DND-41 (cell line): ENCODE data around the gene SYT4.

Source experiments
- EZH2 ChIP-seq: IDR thresholded peaks from 3 replicates; pipeline ENCODE4 v1.6.1; 2012; ENCODE audit warnings: borderline replicate concordance, low read depth, mild to moderate bottlenecking, moderate library complexity, low read length, inconsistent platforms; ENCODE audit not compliant: severe bottlenecking
- TF ChIP-seq, protein P1 (sequence below): IDR thresholded peaks from 2 replicates; pipeline ENCODE4 v1.5.1; 2012; ENCODE audit warnings: borderline replicate concordance, low read length, moderate library complexity, mild to moderate bottlenecking; ENCODE audit not compliant: poor library complexity, severe bottlenecking; ENCODE audit errors: extremely low read depth

GRCh38 chr18:43314941-43315340, 37.7 kb upstream of the SYT4 start:
- TF ChIP-seq, protein P1, sequence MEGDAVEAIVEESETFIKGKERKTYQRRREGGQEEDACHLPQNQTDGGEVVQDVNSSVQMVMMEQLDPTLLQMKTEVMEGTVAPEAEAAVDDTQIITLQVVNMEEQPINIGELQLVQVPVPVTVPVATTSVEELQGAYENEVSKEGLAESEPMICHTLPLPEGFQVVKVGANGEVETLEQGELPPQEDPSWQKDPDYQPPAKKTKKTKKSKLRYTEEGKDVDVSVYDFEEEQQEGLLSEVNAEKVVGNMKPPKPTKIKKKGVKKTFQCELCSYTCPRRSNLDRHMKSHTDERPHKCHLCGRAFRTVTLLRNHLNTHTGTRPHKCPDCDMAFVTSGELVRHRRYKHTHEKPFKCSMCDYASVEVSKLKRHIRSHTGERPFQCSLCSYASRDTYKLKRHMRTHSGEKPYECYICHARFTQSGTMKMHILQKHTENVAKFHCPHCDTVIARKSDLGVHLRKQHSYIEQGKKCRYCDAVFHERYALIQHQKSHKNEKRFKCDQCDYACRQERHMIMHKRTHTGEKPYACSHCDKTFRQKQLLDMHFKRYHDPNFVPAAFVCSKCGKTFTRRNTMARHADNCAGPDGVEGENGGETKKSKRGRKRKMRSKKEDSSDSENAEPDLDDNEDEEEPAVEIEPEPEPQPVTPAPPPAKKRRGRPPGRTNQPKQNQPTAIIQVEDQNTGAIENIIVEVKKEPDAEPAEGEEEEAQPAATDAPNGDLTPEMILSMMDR: no peak
- no peak for TF ChIP-seq EZH2
